ENCODE data around the gene SPACDR. TPM values are rescaled to one million over a fixed set of nuclear protein-coding genes. Genes with fewer than 3 reads are reported as not detected.
"Not testable (repeated sequence)": the region's sequence is repeated elsewhere in the genome, so short reads cannot be mapped to it uniquely, and the experiment has no call there.

Gene SPACDR
- total and polyA plus RNA-seq, 9 donors = 0.98 to 3.4 (median 1.5) TPM

GRCh38 chr7:100465702-100466311 lies 1.7 kb upstream of the SPACDR start:
- H3K27me3 ChIP-seq (ENCODE audit: control insufficient read depth, insufficient read depth, low read length) = no peaks in the 10 kb centered on the region
- H3K4me1 ChIP-seq (ENCODE audit: control insufficient read depth, insufficient read depth, low read length) = peaks cover 59% of the 10 kb centered on the region
- H3K27ac ChIP-seq (ENCODE audit: low read length) = peak overlapping the region; percentile 59
- H3K36me3 ChIP-seq (ENCODE audit: control insufficient read depth, insufficient read depth, low read length) = peaks cover 36% of the 10 kb centered on the region
- H3K4me3 ChIP-seq (ENCODE audit: low read length) = no peak overlapping the region
- whole genome bisulfite sequencing (ENCODE audit: insufficient coverage) = 8% methylated on average over 14 of the region's 17 CpGs
- peak; percentile 90 for DNase-seq
- H3K9me3 ChIP-seq (replicated peaks; ENCODE audit: control insufficient read depth, low read depth, low read length) = no peaks in the 10 kb centered on the region

- no peak for DNase-seq
- Histone ChIP-seq H3K27me3 (ENCODE audit: control insufficient read depth, insufficient read depth, low read length) (no peaks in the 10 kb centered on the region), H3K36me3 (ENCODE audit: control insufficient read depth, insufficient read depth, low read length) (peaks cover 36% of the 10 kb centered on the region), H3K4me3 (ENCODE audit: low read length) (no peak overlapping the region), H3K4me1 (ENCODE audit: control insufficient read depth, insufficient read depth, low read length) (peaks cover 59% of the 10 kb centered on the region), H3K9me3 (replicated peaks; ENCODE audit: control insufficient read depth, low read depth, low read length) (no peaks in the 10 kb centered on the region), H3K27ac (ENCODE audit: low read length) (peak overlapping the region; percentile 59)
- WGBS (ENCODE audit: insufficient coverage) = 70% methylated on average over 4 of the region's 8 CpGs
These were observed 1.2 kb upstream of the SPACDR start for GRCh38 chr7:100465299-100465698.

GRCh38 chr7:100464791-100465190 lies 731 bp upstream of the SPACDR start:
- no peak overlapping the region for H3K4me3 ChIP-seq (ENCODE audit: low read length)
- 64% methylated on average over 1 of the region's 2 CpGs for WGBS (ENCODE audit: insufficient coverage)
- H3K4me1 ChIP-seq (ENCODE audit: control insufficient read depth, insufficient read depth, low read length) = peaks cover 59% of the 10 kb centered on the region
- H3K27me3 ChIP-seq (ENCODE audit: control insufficient read depth, insufficient read depth, low read length) = no peaks in the 10 kb centered on the region
- H3K27ac ChIP-seq (ENCODE audit: low read length) = no peak overlapping the region
- no peaks in the 10 kb centered on the region for H3K9me3 ChIP-seq (replicated peaks; ENCODE audit: control insufficient read depth, low read depth, low read length)
- peaks cover 37% of the 10 kb centered on the region for H3K36me3 ChIP-seq (ENCODE audit: control insufficient read depth, insufficient read depth, low read length)
- DNase-seq = no peak

GRCh38 chr7:100457033-100457432 lies 7.0 kb downstream of the SPACDR start:
- no CpG with 5 or more reads among the region's 6 CpGs for WGBS (ENCODE audit: insufficient coverage)
- Histone ChIP-seq H3K27me3 (ENCODE audit: control insufficient read depth, insufficient read depth, low read length) (no peaks in the 10 kb centered on the region), H3K9me3 (replicated peaks; ENCODE audit: control insufficient read depth, low read depth, low read length) (no peaks in the 10 kb centered on the region), H3K4me3 (ENCODE audit: low read length) (no peak overlapping the region), H3K36me3 (ENCODE audit: control insufficient read depth, insufficient read depth, low read length) (peaks cover 20% of the 10 kb centered on the region), H3K4me1 (ENCODE audit: control insufficient read depth, insufficient read depth, low read length) (peaks cover 20% of the 10 kb centered on the region), H3K27ac (ENCODE audit: low read length) (no peak overlapping the region)
- no peak for DNase-seq

- H3K4me3 ChIP-seq (ENCODE audit: low read length) = no peak overlapping the region
- H3K36me3 ChIP-seq (ENCODE audit: control insufficient read depth, insufficient read depth, low read length) = peaks cover 20% of the 10 kb centered on the region
- H3K27ac ChIP-seq (ENCODE audit: low read length) = no peak overlapping the region
- no peak for DNase-seq
- no peaks in the 10 kb centered on the region for H3K9me3 ChIP-seq (replicated peaks; ENCODE audit: control insufficient read depth, low read depth, low read length)
- WGBS (ENCODE audit: insufficient coverage) = no CpG with 5 or more reads among the region's 14 CpGs
- H3K27me3 ChIP-seq (ENCODE audit: control insufficient read depth, insufficient read depth, low read length) = no peaks in the 10 kb centered on the region
- peaks cover 20% of the 10 kb centered on the region for H3K4me1 ChIP-seq (ENCODE audit: control insufficient read depth, insufficient read depth, low read length)
These were observed 7.5 kb downstream of the SPACDR start for GRCh38 chr7:100456562-100456961.

GRCh38 chr7:100455206-100455605 lies 8.9 kb downstream of the SPACDR start:
- H3K27ac ChIP-seq (ENCODE audit: low read length) = no peak overlapping the region
- WGBS (ENCODE audit: insufficient coverage) = 80% methylated on average over 1 of the region's 3 CpGs
- peaks cover 28% of the 10 kb centered on the region for H3K4me1 ChIP-seq (ENCODE audit: control insufficient read depth, insufficient read depth, low read length)
- H3K9me3 ChIP-seq (replicated peaks; ENCODE audit: control insufficient read depth, low read depth, low read length) = no peaks in the 10 kb centered on the region
- H3K27me3 ChIP-seq (ENCODE audit: control insufficient read depth, insufficient read depth, low read length) = no peaks in the 10 kb centered on the region
- DNase-seq = no peak
- no peak overlapping the region for H3K4me3 ChIP-seq (ENCODE audit: low read length)
- peaks cover 8% of the 10 kb centered on the region for H3K36me3 ChIP-seq (ENCODE audit: control insufficient read depth, insufficient read depth, low read length)

GRCh38 chr7:100453854-100454253 lies 10.2 kb downstream of the SPACDR start:
- not testable (repeated sequence) for H3K36me3 ChIP-seq (ENCODE audit: control insufficient read depth, insufficient read depth, low read length); H3K4me3 ChIP-seq (ENCODE audit: low read length); DNase-seq; H3K9me3 ChIP-seq (replicated peaks; ENCODE audit: control insufficient read depth, low read depth, low read length); H3K27ac ChIP-seq (ENCODE audit: low read length); H3K27me3 ChIP-seq (ENCODE audit: control insufficient read depth, insufficient read depth, low read length)
- H3K4me1 ChIP-seq (ENCODE audit: control insufficient read depth, insufficient read depth, low read length) = peaks cover 33% of the 10 kb centered on the region
- 98% methylated on average over 6 of the region's 8 CpGs for WGBS (ENCODE audit: insufficient coverage)

- H3K9me3 ChIP-seq (replicated peaks; ENCODE audit: control insufficient read depth, low read depth, low read length) = no peaks in the 10 kb centered on the region
- no peak for DNase-seq
- H3K27me3 ChIP-seq (ENCODE audit: control insufficient read depth, insufficient read depth, low read length) = no peaks in the 10 kb centered on the region
- H3K27ac ChIP-seq (ENCODE audit: low read length) = no peak overlapping the region
- WGBS (ENCODE audit: insufficient coverage) = 60% methylated on average over 1 of the region's 3 CpGs
- no peak overlapping the region for H3K4me3 ChIP-seq (ENCODE audit: low read length)
- H3K36me3 ChIP-seq (ENCODE audit: control insufficient read depth, insufficient read depth, low read length) = peaks cover 3% of the 10 kb centered on the region
- H3K4me1 ChIP-seq (ENCODE audit: control insufficient read depth, insufficient read depth, low read length) = peaks cover 33% of the 10 kb centered on the region
These were observed 11.5 kb downstream of the SPACDR start for GRCh38 chr7:100452513-100452912.

GRCh38 chr7:100449190-100449795 lies 14.8 kb downstream of the SPACDR start:
- Histone ChIP-seq H3K4me3 (ENCODE audit: low read length) (no peak overlapping the region), H3K27me3 (ENCODE audit: control insufficient read depth, insufficient read depth, low read length) (no peaks in the 10 kb centered on the region), H3K27ac (ENCODE audit: low read length) (no peak overlapping the region), H3K4me1 (ENCODE audit: control insufficient read depth, insufficient read depth, low read length) (peaks cover 21% of the 10 kb centered on the region), H3K9me3 (replicated peaks; ENCODE audit: control insufficient read depth, low read depth, low read length) (no peaks in the 10 kb centered on the region), H3K36me3 (ENCODE audit: control insufficient read depth, insufficient read depth, low read length) (no peaks in the 10 kb centered on the region)
- 90% methylated on average over 2 of the region's 13 CpGs for WGBS (ENCODE audit: insufficient coverage)
- DNase-seq = no peak

- 100% methylated on average over 2 of the region's 8 CpGs for WGBS (ENCODE audit: insufficient coverage)
- peaks cover 28% of the 10 kb centered on the region for H3K4me1 ChIP-seq (ENCODE audit: control insufficient read depth, insufficient read depth, low read length)
- not testable (repeated sequence) for H3K9me3 ChIP-seq (replicated peaks; ENCODE audit: control insufficient read depth, low read depth, low read length); H3K27ac ChIP-seq (ENCODE audit: low read length); H3K36me3 ChIP-seq (ENCODE audit: control insufficient read depth, insufficient read depth, low read length); H3K27me3 ChIP-seq (ENCODE audit: control insufficient read depth, insufficient read depth, low read length); H3K4me3 ChIP-seq (ENCODE audit: low read length); DNase-seq
These were observed 16.7 kb downstream of the SPACDR start for GRCh38 chr7:100447363-100447762.

Data from muscle of leg (tissue), 11 donors.